Upper lobe of right lung (tissue), 1 donor: ENCODE results near the gene TOR4A. TPM values are rescaled to one million over a fixed set of nuclear protein-coding genes. Genes with fewer than 3 reads are reported as not detected.
A peak's percentile ranks its signal among the peaks of the same experiment; 100 is the strongest.
"Not testable (repeated sequence)": the region's sequence is repeated elsewhere in the genome, so short reads cannot be mapped to it uniquely, and the experiment has no call there.

ENCODE experiments used
- ATAC-seq: fragments of 200-7000 bp; cut with Tn5 transposase; one replicate; pipeline ENCODE4 v1.9.1; 2020; ENCODE audit warnings: mild to moderate bottlenecking, moderate library complexity
- DNase-seq: peaks from one replicate; pipeline ENCODE4 v3.0.0-alpha.2; 2020
- H3K27ac ChIP-seq: fragments of 200-600 bp; one replicate; pipeline ENCODE4 v1.8.0; 2022
- H3K27me3 ChIP-seq: fragments of 200-600 bp; one replicate; pipeline ENCODE4 v1.8.0; 2022; ENCODE audit warnings: mild to moderate bottlenecking
- H3K36me3 ChIP-seq: fragments of 200-600 bp; one replicate; pipeline ENCODE4 v1.8.0; 2022
- H3K4me1 ChIP-seq: fragments of 200-600 bp; one replicate; pipeline ENCODE4 v1.8.0; 2022
- H3K4me3 ChIP-seq: fragments of 200-600 bp; one replicate; pipeline ENCODE4 v1.8.0; 2022; ENCODE audit warnings: mild to moderate bottlenecking
- H3K9me3 ChIP-seq: fragments of 200-600 bp; one replicate; pipeline ENCODE4 v1.8.0; 2022
- intact Hi-C: fragments of 100-400 bp; cut with DNase I; formaldehyde crosslinking; loops from one replicate; pipeline ENCODE4 v1.11.0; 2022
- total RNA-seq: library from RNA; stranded (reverse); fragmentation: NEBNext Ultra II Directional; extraction: Animal tissue kit (Norgen Biotek cat#: 25700); gene quantifications from one replicate; pipeline ENCODE4 v1.2.1, GENCODE V29; 2021
- TF ChIP-seq, protein P1 (sequence below): fragments of 200-600 bp; IDR thresholded peaks from one replicate; pipeline ENCODE4 v1.8.0; 2022; ENCODE audit warnings: antibody characterized with exemption
- donor health status: DM: no; HTN: yes; CAD: no; lungs with severe emphysema.

Gene TOR4A
- total RNA-seq, 1 donor from 2014 or later = 27.4 TPM

DNA sequence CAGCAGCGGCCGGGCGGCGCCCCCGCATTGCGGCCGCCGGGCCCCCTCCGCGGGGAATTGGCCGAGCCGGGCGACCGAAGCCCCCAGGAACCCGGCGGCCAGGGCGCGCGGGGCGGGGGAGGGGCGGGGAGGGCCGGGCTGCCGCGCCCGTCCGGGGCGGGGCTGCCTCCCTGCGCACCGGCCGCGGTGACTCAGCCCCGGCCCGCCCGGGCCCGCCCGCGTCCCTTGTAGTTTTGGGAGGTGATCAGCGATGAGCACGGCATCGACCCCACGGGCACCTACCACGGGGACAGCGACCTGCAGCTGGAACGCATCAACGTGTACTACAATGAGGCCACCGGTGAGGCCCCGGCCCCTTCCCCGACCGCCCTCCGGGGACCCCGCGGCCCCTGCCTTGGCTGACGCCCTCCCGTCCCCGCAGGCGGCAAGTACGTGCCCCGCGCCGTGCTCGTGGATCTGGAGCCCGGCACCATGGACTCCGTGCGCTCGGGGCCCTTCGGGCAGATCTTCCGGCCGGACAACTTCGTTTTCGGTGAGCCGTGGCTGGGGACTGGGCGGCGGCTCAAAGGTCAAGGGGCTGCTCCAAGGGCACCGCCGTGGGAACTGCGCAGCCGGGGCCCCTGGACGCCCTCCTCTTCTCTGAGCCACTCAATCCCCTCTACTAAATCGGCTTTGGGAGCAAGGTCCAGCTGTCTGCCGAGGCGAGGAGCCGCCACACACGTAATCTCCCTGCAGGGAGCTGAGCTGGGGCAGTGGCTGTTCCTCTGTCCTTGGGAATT, 35.8 kb upstream of the TOR4A start:
- ATAC-seq = peak; percentile 28
- no peaks in the 10 kb centered on the region for H3K27me3 ChIP-seq
- DNase-seq = peak; percentile 85
- no peaks in the 10 kb centered on the region for H3K9me3 ChIP-seq
- intact Hi-C loops = no loop called here
- TF ChIP-seq, protein P1, sequence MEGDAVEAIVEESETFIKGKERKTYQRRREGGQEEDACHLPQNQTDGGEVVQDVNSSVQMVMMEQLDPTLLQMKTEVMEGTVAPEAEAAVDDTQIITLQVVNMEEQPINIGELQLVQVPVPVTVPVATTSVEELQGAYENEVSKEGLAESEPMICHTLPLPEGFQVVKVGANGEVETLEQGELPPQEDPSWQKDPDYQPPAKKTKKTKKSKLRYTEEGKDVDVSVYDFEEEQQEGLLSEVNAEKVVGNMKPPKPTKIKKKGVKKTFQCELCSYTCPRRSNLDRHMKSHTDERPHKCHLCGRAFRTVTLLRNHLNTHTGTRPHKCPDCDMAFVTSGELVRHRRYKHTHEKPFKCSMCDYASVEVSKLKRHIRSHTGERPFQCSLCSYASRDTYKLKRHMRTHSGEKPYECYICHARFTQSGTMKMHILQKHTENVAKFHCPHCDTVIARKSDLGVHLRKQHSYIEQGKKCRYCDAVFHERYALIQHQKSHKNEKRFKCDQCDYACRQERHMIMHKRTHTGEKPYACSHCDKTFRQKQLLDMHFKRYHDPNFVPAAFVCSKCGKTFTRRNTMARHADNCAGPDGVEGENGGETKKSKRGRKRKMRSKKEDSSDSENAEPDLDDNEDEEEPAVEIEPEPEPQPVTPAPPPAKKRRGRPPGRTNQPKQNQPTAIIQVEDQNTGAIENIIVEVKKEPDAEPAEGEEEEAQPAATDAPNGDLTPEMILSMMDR = no peak
- peak overlapping the region; percentile 92 for H3K4me3 ChIP-seq
- H3K27ac ChIP-seq = peak overlapping the region; percentile 86
- peaks cover 21% of the 10 kb centered on the region for H3K36me3 ChIP-seq
- H3K4me1 ChIP-seq = peaks cover 44% of the 10 kb centered on the region

GRCh38 chr9:137242269-137243203, 35.0 kb upstream of the TOR4A start:
- H3K9me3 ChIP-seq = no peaks in the 10 kb centered on the region
- peaks cover 21% of the 10 kb centered on the region for H3K36me3 ChIP-seq
- intact Hi-C loops = no loop called here
- no peak for ATAC-seq
- H3K4me3 ChIP-seq = peak overlapping the region; percentile 92
- peak overlapping the region; percentile 86 for H3K27ac ChIP-seq
- peaks cover 44% of the 10 kb centered on the region for H3K4me1 ChIP-seq
- DNase-seq = no peak
- H3K27me3 ChIP-seq = no peaks in the 10 kb centered on the region
- TF ChIP-seq, protein P1 = no peak

DNA sequence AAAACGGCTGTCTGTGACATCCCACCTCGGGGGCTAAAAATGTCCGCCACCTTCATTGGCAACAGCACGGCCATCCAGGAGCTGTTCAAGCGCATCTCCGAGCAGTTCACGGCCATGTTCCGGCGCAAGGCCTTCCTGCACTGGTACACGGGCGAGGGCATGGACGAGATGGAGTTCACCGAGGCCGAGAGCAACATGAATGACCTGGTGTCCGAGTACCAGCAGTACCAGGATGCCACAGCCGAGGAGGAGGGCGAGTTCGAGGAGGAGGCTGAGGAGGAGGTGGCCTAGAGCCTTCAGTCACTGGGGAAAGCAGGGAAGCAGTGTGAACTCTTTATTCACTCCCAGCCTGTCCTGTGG, 34.3 kb upstream of the TOR4A start:
- peaks cover 21% of the 10 kb centered on the region for H3K36me3 ChIP-seq
- DNase-seq, H3K27me3 ChIP-seq, H3K9me3 ChIP-seq, H3K4me3 ChIP-seq, H3K27ac ChIP-seq, intact Hi-C loops, ATAC-seq: not testable (repeated sequence)
- peaks cover 45% of the 10 kb centered on the region for H3K4me1 ChIP-seq

DNA sequence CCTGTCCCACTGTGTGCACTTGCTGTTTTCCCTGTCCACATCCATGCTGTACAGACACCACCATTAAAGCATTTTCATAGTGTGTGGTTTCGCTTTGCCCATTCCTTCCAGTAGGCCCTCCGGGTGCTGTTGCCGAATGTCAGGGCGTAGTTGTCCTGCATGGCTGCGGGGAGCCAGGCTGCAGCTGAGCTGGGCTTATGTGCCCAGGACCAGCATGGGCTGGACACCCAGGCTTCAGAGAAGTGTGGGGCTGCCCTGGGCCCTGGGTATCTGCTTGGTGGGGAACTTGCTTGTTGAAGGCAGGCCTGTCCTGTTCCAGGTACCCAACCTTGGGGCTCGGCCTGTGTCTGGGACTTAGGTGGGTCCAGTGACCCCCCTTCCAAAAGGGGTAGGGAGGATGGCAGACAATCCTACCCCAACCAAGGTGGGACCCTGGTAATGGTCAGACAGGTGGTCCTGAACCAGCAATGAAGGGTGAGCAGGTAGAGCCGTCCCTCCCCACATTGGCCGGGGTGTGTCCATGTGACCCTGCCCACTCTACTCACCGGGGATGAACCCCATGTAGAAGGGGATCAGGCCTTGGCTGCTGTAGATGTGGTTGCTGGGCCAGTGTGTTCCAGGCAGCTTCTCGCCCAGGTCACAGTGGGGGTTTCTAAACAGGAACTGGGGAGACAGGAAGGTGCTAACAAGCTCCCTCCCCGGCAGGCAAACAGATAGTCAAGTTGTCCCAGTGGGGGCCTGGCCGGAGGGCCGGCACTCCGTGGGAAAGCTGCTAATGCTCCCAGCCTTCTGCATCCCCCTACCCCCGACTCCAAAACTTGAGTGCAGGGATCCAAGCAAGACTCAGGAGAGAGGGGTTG, 33.7 kb upstream of the TOR4A start:
- Histone ChIP-seq H3K4me1 (peaks cover 43% of the 10 kb centered on the region), H3K27ac (no peak overlapping the region), H3K9me3 (no peaks in the 10 kb centered on the region), H3K27me3 (no peaks in the 10 kb centered on the region), H3K36me3 (peaks cover 21% of the 10 kb centered on the region), H3K4me3 (no peak overlapping the region)
- DNase-seq = no peak
- no peak for ATAC-seq
- TF ChIP-seq, protein P1 = no peak
- intact Hi-C loops = no loop called here

GRCh38 chr9:137244486-137245449, 32.8 kb upstream of the TOR4A start:
- Histone ChIP-seq H3K4me3 (no peak overlapping the region), H3K4me1 (peaks cover 33% of the 10 kb centered on the region), H3K27me3 (no peaks in the 10 kb centered on the region), H3K36me3 (peaks cover 21% of the 10 kb centered on the region), H3K27ac (no peak overlapping the region), H3K9me3 (no peaks in the 10 kb centered on the region)
- DNase-seq (no peak), ATAC-seq (no peak)
- TF ChIP-seq, protein P1 = no peak
- intact Hi-C loops = no loop called here
